CD4-positive, alpha-beta T cell treated with Interferon alpha-2 for 1 hour (primary cell): ENCODE data around the gene PHC1.

ENCODE experiments used
- DNase-seq, 2 donors: peaks; one replicate each; pipeline ENCODE4 v3.0.0-alpha.2; 2020 to 2022

The PHC1 gene

GRCh38 chr12:8914033-8914715 lies at the start of gene PHC1:
TSS of gene PHC1 (plus strand) at chr12:8914509. CDS start at chr12:8917678, 3,169 bp downstream.
- peak; percentile 76 to 86 for DNase-seq

DNA sequence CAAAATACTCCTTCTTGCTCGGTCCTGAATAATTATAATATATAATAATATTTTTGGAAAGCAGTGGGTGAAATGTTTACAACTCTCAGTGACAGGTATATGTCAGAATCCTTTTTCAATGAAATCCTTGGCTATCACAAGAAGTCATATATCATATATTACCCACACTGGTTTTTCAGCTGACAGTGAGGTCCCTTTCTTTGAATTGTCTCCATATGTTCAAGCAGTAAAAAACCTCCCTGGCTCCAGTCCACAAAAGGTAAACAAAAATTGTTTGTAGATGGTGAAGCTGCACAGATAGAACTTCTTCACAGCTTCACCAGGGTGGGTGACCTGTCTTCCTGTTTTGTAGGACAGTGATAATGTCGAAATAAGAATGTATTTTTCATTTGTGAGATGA lies 47.9 kb upstream of the PHC1 start:
- no peak for DNase-seq

GRCh38 chr12:8867009-8867408 lies 47.3 kb upstream of the PHC1 start:
- no peak for DNase-seq

GRCh38 chr12:8867786-8868185 lies 46.5 kb upstream of the PHC1 start:
- DNase-seq: no peak

DNA sequence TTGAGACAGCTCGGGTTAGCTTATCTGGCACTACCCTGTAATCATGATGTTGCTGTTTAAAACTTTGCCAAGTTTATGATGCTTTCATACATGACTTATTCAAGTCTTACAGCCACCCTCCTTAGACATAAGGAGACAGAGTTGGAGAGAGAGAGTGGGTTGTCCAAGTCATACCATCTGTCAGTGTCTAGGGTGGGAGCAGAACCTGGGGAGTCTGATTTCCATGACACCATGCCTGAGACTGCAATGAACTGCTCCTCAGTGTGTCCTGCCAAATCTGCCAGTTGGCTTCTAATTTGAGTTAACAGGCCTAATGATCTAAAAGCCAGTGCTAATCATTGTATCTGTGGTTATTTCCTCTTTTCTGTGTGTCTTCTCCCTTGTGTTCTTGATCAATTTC lies 43.7 kb upstream of the PHC1 start:
- DNase-seq: no peak

GRCh38 chr12:8871068-8871467 lies 43.2 kb upstream of the PHC1 start:
- no peak for DNase-seq

- no peak for DNase-seq
These were observed 37.4 kb upstream of the PHC1 start for GRCh38 chr12:8876887-8877286.

DNA sequence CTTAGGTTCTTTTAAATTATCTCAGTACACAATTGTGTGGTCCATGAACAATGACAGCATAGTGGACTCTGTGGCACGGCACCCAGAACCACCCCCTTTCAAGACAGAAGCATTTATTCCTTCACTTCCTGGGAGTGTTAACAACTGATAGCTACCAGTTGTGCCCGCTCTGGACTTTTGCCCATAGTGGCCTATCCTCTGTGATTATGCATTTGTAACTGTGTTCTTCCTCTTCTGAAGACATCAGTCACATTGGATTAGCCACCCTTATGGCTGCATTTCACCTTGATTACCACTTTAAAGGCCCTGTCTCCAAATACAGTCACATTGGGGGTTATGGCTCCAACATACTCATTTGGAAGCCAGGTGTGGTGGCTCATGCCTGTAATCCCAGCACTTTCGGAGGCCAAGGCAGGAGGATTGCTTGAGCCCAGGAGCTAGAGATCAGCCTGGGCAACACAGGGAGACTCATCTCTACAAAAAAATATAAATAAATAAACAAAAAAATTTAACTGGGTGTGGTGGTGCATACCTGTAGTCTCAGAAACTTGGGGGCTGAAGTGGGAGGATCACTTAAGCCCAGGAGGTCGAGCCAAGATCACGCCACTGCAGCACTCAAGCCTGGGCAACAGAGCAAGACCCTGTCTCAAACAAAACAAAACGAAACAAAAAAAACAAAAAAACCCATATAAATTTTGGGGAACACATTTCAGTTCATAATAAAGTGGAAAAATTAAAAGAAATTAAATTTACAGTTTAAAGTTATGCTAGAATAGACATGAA lies 27.6 kb upstream of the PHC1 start:
- no peak for DNase-seq

GRCh38 chr12:8887285-8887715 lies 27.0 kb upstream of the PHC1 start:
- no peak for DNase-seq

DNA sequence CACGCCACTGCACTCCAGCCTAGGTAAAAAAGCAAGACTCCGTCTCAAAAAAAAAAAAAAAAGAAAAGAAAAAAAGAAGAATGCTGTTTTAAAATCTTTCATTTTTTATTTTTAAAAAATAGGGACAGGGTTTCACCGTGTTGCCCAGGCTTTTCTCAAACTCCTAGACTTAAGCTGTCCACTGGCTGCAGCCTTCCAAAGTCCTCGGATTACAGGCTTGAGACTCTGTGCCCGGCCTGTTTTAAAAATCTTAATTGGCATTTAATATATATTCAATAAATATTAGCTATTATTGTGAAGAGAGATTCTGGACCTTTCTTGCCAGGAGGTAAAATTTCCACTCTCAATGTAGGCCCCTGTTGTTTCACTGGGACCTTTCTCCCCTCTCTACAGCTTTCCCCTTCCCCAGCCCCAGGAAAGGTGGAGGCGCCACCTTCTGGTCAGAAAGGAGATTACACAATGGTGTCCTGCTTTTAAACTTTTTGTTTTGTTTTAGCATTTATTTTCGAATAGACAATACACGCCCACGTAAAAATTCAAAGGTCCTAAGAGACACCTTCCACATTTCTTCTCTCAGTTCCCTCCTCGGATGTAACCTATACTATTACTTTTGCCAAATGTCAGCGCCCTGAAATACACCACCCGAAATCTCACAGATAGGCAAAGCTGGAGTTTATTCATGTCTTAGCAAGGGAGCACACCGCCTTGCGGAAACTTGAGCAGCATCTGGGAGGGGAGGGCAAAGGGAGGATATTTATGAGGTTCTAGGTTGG lies 23.8 kb upstream of the PHC1 start:
- DNase-seq: peak; percentile 45 to 74

GRCh38 chr12:8891976-8892375 lies 22.3 kb upstream of the PHC1 start:
- DNase-seq: no peak

DNA sequence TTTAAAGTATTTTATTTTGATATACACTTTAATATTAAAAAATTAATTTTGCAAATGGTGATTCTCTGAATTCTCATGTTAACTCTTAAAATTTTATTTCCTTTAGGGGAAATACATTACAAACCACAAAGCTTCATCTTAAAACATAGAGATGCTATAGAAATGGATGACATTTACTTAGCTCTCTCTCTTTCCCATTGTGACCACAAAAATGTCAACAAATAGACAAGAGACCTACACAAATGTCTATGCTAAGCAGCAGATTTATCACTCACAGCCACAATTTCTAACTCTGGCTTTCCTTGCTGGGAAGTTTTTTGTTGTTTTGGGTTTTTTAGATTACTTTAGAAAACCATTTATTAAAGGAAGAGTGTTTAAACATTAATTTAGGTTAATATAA lies 19.9 kb upstream of the PHC1 start:
- no peak for DNase-seq

DNA sequence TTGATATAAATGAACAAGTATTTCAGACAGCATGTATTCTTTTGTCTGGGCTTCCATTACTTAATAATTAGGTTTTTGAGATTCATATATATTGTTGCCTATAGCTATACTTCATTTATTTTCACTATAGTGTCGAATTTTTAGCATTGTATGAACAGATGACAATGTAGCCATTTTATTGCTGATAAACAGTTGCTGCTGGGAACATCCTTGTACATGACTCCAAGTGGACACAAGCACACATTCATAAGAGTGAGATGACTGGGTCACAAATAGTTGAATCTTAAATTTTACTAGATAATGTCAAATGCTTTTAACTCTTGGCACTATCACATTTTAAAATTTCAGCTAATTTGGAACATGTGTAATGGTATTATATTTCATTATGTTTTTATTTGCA lies 19.3 kb upstream of the PHC1 start:
- no peak for DNase-seq

DNA sequence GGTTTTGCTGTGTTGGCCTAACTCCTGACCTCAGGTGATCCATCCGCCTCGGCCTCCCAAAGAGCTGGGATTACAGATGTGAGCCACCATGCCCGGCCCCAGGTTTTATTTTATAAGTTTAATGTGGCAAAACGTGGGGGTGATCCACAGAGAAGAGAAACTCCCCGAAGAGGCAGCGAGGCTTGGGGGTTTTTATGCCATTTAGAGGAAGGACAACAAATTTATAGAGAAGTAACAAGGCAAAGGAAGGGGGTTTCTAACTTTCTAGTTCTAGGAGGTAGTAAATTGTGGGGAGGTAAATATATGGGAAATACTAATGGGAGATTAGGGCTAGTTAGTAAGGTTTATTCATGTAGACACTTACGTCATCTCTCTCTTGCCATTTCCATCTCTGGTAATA lies 17.2 kb upstream of the PHC1 start:
- DNase-seq: no peak

- no peak for DNase-seq
These were observed 14.5 kb upstream of the PHC1 start for GRCh38 chr12:8899830-8900229.

GRCh38 chr12:8902703-8903102 lies 11.6 kb upstream of the PHC1 start:
- DNase-seq: peak in 1 of 2 donors; percentile 14

GRCh38 chr12:8903646-8904045 lies 10.7 kb upstream of the PHC1 start:
- DNase-seq: no peak

DNA sequence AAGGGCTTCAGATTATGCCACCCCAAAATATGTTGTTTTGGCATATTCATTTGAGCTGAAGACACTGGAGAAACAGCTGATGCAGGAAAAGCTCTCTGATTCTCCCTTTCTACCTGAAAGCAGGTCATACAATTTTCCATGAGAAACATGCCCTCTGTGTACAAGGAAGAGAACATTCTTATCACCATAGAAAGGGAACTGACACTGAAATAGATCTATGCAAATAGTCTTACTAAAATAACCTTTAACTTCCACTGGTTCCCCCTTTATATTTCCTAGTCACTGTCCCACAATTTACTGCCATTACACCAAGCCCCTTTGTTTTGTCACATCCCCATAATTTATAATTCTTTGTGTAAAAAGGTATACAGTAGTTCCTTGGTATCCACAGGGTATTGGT lies 9.6 kb upstream of the PHC1 start:
- DNase-seq: no peak

- no peak for DNase-seq
These were observed 8.8 kb upstream of the PHC1 start for GRCh38 chr12:8905546-8905945.

DNA sequence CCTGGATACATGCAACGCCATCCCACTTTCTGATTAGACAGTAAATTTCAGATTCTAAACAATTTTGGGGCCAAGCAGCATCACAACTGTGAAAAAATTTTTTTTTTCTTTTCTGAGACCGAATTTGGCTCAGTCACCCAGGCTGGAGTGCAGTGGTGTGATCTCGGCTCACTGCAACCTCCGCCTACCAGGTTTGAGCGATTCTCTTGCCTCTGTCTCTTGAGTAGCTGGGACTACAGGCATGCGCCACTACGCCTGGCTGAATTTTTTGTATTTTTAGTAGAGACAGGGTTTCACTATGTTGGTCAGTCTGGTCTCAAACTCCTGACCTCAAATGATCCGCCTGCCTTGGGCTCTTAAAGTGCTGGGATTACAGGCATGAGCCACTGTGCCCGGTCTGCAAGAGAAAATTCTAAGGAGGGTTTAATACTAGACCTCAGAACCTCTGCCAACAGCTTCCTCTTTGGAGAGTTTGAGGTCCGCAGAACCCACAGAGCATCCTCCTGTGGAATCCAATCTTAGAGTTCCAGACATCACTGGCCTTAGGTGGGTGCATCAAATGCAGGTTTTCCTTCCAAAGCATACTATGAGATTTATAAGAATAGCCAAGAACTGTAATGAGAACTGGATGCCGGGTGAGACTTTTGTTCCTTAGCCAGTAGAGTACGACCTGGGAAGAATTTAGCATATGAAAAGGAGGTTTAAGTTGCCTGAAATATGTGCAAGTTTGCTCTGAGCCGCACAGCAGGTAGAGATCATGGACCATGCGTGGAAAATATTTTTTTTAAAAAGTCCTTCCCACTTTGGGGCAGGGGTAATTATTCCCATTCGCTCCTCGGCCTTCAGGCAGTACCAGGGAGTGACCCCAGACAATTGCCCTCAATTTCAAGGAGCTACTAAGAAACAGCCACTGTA lies 7.8 kb upstream of the PHC1 start:
- no peak for DNase-seq

GRCh38 chr12:8907513-8907912 lies 6.8 kb upstream of the PHC1 start:
- DNase-seq: no peak

DNA sequence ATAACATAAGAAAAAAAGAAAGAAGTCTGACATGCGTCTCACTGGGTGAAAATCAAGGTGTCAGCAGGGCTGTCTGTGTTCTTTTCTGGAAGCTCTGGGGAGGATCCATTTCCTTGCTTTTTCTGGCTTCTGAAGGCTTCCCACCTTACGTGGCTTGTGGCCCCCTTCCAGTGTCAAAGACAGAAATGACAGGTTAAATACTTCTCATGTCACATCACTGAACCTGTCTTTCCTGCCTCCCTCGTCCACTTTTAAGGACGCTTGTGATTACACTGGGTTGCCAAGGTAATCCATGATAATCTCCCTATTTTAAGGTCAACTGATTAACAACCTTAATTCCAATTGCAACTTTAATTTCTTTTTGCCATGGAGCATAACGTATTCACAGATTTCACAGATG lies 4.6 kb upstream of the PHC1 start:
- DNase-seq: no peak
